DMS114 treated with DMSO at 0.1 percent for 48 hours (cell line): ENCODE data around the gene SFSWAP.
"Not testable (repeated sequence)": the region's sequence is repeated elsewhere in the genome, so short reads cannot be mapped to it uniquely, and the experiment has no call there.

Experiments
- DNase-seq: peaks from one replicate; lab custom pipeline; 2025; ENCODE audit not compliant: unreplicated experiment; lab: John Stamatoyannopoulos, UW

SFSWAP gene

GRCh38 chr12:131701705-131702572, 9.0 kb upstream of the SFSWAP start:
- no peak for DNase-seq

GRCh38 chr12:131702573-131702877, 8.4 kb upstream of the SFSWAP start:
- DNase-seq, result no peak

GRCh38 chr12:131703161-131703560, 7.7 kb upstream of the SFSWAP start:
- no peak for DNase-seq

- DNase-seq, result no peak
Observed at GRCh38 chr12:131704509-131704908, 6.4 kb upstream of the SFSWAP start.

- DNase-seq, result not testable (repeated sequence)
Observed at GRCh38 chr12:131706709-131707108, 4.2 kb upstream of the SFSWAP start.

GRCh38 chr12:131709226-131709625, 1.7 kb upstream of the SFSWAP start:
- DNase-seq, result no peak

- no peak for DNase-seq
Observed at GRCh38 chr12:131711551-131712205, 788 bp downstream of the SFSWAP start.

- DNase-seq, result no peak
Observed at GRCh38 chr12:131713349-131713748, 2.5 kb downstream of the SFSWAP start.

- DNase-seq, result no peak
Observed at GRCh38 chr12:131714759-131715158, 3.9 kb downstream of the SFSWAP start.

- DNase-seq, result no peak
Observed at GRCh38 chr12:131716282-131716681, 5.4 kb downstream of the SFSWAP start.

- DNase-seq, result no peak
Observed at GRCh38 chr12:131720241-131720640, 9.4 kb downstream of the SFSWAP start.

GRCh38 chr12:131720921-131721320, 10.0 kb downstream of the SFSWAP start:
- no peak for DNase-seq

- DNase-seq, result no peak
Observed at GRCh38 chr12:131721548-131721947, 10.7 kb downstream of the SFSWAP start.

- DNase-seq, result no peak
Observed at GRCh38 chr12:131723532-131723931, 12.6 kb downstream of the SFSWAP start.

- DNase-seq, result no peak
Observed at GRCh38 chr12:131724534-131724933, 13.6 kb downstream of the SFSWAP start.

- no peak for DNase-seq
Observed at GRCh38 chr12:131725503-131725902, 14.6 kb downstream of the SFSWAP start.

- DNase-seq, result no peak
Observed at GRCh38 chr12:131728720-131729119, 17.8 kb downstream of the SFSWAP start.

GRCh38 chr12:131729254-131729955, 18.5 kb downstream of the SFSWAP start:
- DNase-seq, result no peak

GRCh38 chr12:131732996-131733615, 22.2 kb downstream of the SFSWAP start:
- no peak for DNase-seq

- DNase-seq, result no peak
Observed at GRCh38 chr12:131733874-131734273, 23.0 kb downstream of the SFSWAP start.

GRCh38 chr12:131734336-131735152, 23.7 kb downstream of the SFSWAP start:
- DNase-seq, result no peak
